Thoracic aorta (tissue), 2 donors: ENCODE results near the gene EBF3. TPM values are rescaled to one million over a fixed set of nuclear protein-coding genes. Genes with fewer than 3 reads are reported as not detected.

Source experiments
- ATAC-seq: fragments of 150-250 bp; one replicate; pipeline ENCODE4 v1.8.0; 2017; ENCODE audit warnings: low read depth; ENCODE audit not compliant: insufficient number of reproducible peaks, low FRiP score
- DNase-seq: peaks from one replicate; pipeline ENCODE4 v3.0.0-alpha.2; 2020; ENCODE audit warnings: low spot score
- H3K27ac ChIP-seq, 2 donors: fragments of 200-600 bp; sonication (generic); 1 replicate in 1 of 2; 2 replicates in 1 of 2; pipeline ENCODE4 v1.5.1; 2016; ENCODE audit warnings: mild to moderate bottlenecking in 2 of 2, moderate library complexity in 2 of 2
- H3K27me3 ChIP-seq: fragments of 200-600 bp; sonication (generic); replicated peaks from 2 replicates; pipeline ENCODE4 v1.6.0; 2016; ENCODE audit warnings: mild to moderate bottlenecking; ENCODE audit not compliant: insufficient read depth
- H3K36me3 ChIP-seq: fragments of 200-600 bp; sonication (generic); one replicate; pipeline ENCODE4 v1.5.1; 2016
- H3K4me1 ChIP-seq, 2 donors: fragments of 200-600 bp; sonication (generic); 1 replicate in 1 of 2; 2 replicates in 1 of 2; pipeline versions ENCODE4 v1.5.1 to v1.6.0; 2016; ENCODE audit warnings: low read depth in 2 of 2, mild to moderate bottlenecking in 1 of 2; ENCODE audit not compliant: control insufficient read depth in 1 of 2
- H3K4me3 ChIP-seq: fragments of 200-600 bp; sonication (generic); 2 replicates; pipeline ENCODE4 v1.5.1; 2016; ENCODE audit warnings: mild to moderate bottlenecking
- H3K9me3 ChIP-seq: fragments of 200-600 bp; sonication (generic); 2 replicates; pipeline ENCODE4 v1.5.1; 2016
- CTCF ChIP-seq: fragments of 200-600 bp; sonication (generic); IDR thresholded peaks from one replicate; pipeline ENCODE4 v1.5.1; 2019; ENCODE audit warnings: antibody characterized with exemption
- total RNA-seq, 2 donors: library from RNA; depleted of rRNA; stranded (reverse); fragments of >200 nt; gene quantifications; one replicate each; pipeline versions ENCODE4 v1.1.0 to v1.2.3, GENCODE V29; 2016

Gene EBF3
- total RNA-seq, 2 donors from 2014 or later: 3.6 to 4.6 TPM

- Histone ChIP-seq H3K27ac (no peak overlapping the region), H3K4me1 (peaks cover 7 to 16% of the 10 kb centered on the region in 2 donors), H3K27me3 (peaks cover 12% of the 10 kb centered on the region), H3K36me3 (no peaks in the 10 kb centered on the region), H3K4me3 (no peak overlapping the region), H3K9me3 (no peaks in the 10 kb centered on the region)
- TF ChIP-seq CTCF: no peak
- no peak for ATAC-seq
- DNase-seq: no peak
Observed at GRCh38 chr10:129955601-129956285, 8.3 kb downstream of the EBF3 start.

DNA sequence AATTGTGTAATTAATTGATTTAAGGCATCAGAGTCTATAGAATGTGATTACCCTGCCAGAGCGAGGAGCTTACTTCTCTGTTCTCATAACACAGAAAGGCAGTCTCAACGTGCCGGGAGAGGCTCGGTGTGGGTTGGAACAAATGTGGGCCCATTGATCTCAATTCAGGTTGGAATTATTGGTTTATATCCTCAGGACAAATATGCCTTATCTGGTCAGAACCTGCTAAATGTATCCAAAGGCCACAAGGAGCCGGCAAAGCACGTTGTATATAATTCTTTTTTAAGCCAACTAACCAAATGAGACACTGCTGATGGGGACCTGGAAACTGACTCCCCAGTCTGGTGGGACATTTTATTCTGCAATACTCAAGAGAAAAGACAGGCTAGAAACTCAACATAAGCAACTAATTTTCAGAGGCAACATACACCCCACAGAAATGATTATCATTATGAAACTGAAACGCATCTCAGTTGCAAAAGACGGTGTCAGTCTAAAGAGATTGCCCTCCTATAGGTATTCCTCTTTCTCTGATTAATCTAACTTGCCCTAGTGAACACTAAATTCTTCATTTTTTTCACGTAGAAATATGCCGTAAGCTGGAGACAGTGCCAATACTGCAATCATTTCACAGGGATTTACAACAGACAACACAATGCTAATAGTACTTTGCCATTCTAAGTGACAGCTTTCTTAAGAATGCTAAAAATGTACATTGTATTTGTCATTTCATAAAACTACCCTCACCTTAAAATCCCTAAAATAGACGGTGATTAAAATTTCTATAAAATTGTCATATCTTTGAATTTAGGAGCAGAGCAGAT, 9.4 kb downstream of the EBF3 start:
- ATAC-seq (no peak), DNase-seq (no peak)
- TF ChIP-seq CTCF: no peak
- Histone ChIP-seq H3K4me1 (peaks cover 7 to 13% of the 10 kb centered on the region in 2 donors), H3K27me3 (peaks cover 5% of the 10 kb centered on the region), H3K9me3 (no peaks in the 10 kb centered on the region), H3K4me3 (no peak overlapping the region), H3K27ac (no peak overlapping the region), H3K36me3 (no peaks in the 10 kb centered on the region)

GRCh38 chr10:129953119-129954051, 10.7 kb downstream of the EBF3 start:
- no peak for TF ChIP-seq CTCF
- DNase-seq: no peak
- ATAC-seq: no peak
- Histone ChIP-seq H3K27ac (no peak overlapping the region), H3K27me3 (no peaks in the 10 kb centered on the region), H3K36me3 (no peaks in the 10 kb centered on the region), H3K9me3 (no peaks in the 10 kb centered on the region), H3K4me3 (no peak overlapping the region), H3K4me1 (no peaks in the 10 kb centered on the region)

DNA sequence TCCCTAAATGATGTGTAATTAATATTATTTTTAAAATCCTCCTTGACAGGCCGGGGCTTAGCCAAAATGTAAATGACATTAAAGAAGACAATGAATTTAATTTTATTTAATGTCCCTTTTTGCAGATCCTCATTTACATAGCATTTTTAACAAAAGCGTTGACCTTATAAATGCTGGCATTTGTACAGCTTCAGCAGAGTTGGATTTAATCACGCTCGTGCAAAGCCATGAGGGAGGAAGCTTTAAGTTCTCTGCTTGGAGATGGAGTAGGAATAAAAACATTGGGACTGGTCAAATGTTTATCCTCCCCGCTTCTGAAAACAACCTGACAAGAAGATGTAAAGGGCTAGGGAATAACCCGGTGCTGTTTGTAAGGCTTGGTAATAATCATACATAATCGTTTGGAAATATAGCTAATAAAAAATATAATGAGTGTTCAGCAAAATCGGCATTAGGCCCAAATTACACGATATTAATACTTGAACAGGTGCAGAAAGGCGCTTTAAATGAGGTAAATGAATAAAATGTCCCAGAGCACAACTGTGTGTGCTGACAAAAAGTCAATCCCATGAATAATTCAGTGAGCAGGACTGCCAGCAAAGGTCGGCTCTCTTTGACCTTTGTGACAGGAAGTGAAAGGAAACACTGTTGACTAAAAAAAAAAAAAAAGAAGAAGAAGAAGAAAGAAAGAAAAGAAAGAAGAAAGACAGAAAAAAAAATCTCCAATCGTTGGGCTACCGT, 11.5 kb downstream of the EBF3 start:
- DNase-seq: no peak
- Histone ChIP-seq H3K27me3 (no peaks in the 10 kb centered on the region), H3K4me3 (no peak overlapping the region), H3K36me3 (no peaks in the 10 kb centered on the region), H3K27ac (no peak overlapping the region), H3K9me3 (no peaks in the 10 kb centered on the region), H3K4me1 (no peaks in the 10 kb centered on the region)
- no peak for ATAC-seq
- TF ChIP-seq CTCF: no peak
